ENCODE results near the gene DAPK1.
"Not testable (repeated sequence)": the region's sequence is repeated elsewhere in the genome, so short reads cannot be mapped to it uniquely, and the experiment has no call there.

DAPK1 gene

GRCh38 chr9:87500491-87501270, 3.0 kb downstream of the DAPK1 start:
- no peak for DNase-seq (ENCODE audit: low read depth, low spot score)
- ChIA-PET POLR2A (no interaction called here), CTCF (no interaction called here)
- no peak for TF ChIP-seq CTCF (IDR thresholded peaks at IDR 0.05; ENCODE audit: insufficient read depth, low read length, missing control alignments)
- H3K4me3 ChIP-seq (ENCODE audit: low read depth, low read length) = no peak overlapping the region

GRCh38 chr9:87501271-87501656, 3.6 kb downstream of the DAPK1 start:
- POLR2A ChIA-PET; CTCF ChIA-PET; H3K4me3 ChIP-seq (ENCODE audit: low read depth, low read length): not testable (repeated sequence)

GRCh38 chr9:87501806-87502205, 4.1 kb downstream of the DAPK1 start:
- ChIA-PET CTCF (no interaction called here), POLR2A (no interaction called here)
- H3K4me3 ChIP-seq (ENCODE audit: low read depth, low read length) = no peak overlapping the region
- TF ChIP-seq CTCF (IDR thresholded peaks at IDR 0.05; ENCODE audit: insufficient read depth, low read length, missing control alignments) = no peak
- no peak for DNase-seq (ENCODE audit: low read depth, low spot score)

More at GRCh38 chr9:87501271-87501656, 3.6 kb downstream of the DAPK1 start:
- not testable (repeated sequence) for DNase-seq (ENCODE audit: low read depth, low spot score)

- TF ChIP-seq CTCF (IDR thresholded peaks at IDR 0.05; ENCODE audit: insufficient read depth, low read length, missing control alignments) = no peak
- no peak for DNase-seq (ENCODE audit: low read depth, low spot score)
- H3K4me3 ChIP-seq (ENCODE audit: low read depth, low read length) = no peak overlapping the region
- ChIA-PET POLR2A (no interaction called here), CTCF (no interaction called here)
Observed at GRCh38 chr9:87502391-87503221, 4.9 kb downstream of the DAPK1 start.

- ChIA-PET POLR2A (no interaction called here), CTCF (no interaction called here)
- H3K4me3 ChIP-seq (ENCODE audit: low read depth, low read length) = no peak overlapping the region
- TF ChIP-seq CTCF (IDR thresholded peaks at IDR 0.05; ENCODE audit: insufficient read depth, low read length, missing control alignments) = no peak
- no peak for DNase-seq (ENCODE audit: low read depth, low spot score)
Observed at GRCh38 chr9:87503430-87503829, 5.8 kb downstream of the DAPK1 start.

- ChIA-PET CTCF (no interaction called here), POLR2A (no interaction called here)
- H3K4me3 ChIP-seq (ENCODE audit: low read depth, low read length) = no peak overlapping the region
- no peak for DNase-seq (ENCODE audit: low read depth, low spot score)
- no peak for TF ChIP-seq CTCF (IDR thresholded peaks at IDR 0.05; ENCODE audit: insufficient read depth, low read length, missing control alignments)
Observed at GRCh38 chr9:87503927-87504326, 6.3 kb downstream of the DAPK1 start.
